Measurements from ENCODE around the gene MEGF10.

DNA sequence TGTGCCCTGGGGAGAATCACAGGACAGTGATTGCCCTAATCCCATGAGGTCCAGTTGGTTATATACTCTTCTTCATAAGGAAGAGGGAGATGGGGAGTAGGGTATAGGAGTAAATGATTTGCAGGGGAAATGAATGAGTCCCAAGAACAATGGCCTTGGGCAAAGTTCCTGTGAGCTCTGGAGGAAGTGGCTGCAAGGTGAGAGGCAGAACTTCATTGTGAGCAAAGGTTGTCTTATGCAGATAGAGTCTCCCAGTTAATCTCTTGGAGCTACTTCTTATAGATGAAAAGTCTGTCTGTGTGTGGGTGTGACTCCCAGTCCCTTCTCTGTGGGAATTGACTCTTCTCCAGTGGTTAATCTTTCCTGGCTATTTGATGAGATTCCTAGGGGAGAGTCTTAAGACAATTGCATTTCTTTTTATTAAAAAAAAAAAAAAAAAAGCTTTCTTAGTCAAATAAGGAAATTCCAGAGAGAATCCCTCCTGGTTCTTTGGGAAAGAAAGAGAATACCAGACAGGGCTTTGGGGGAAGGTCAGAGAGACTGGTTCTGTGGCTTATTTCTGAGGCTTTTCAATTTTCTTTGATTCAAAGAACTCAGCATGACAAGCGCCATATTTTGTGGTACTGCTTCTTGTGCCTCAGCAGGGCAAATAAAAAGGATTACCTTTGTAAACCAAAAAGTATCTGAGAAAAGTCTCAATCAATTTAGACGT is 33.6 kb upstream of the MEGF10 start:
- TF ChIP-seq, protein P1, sequence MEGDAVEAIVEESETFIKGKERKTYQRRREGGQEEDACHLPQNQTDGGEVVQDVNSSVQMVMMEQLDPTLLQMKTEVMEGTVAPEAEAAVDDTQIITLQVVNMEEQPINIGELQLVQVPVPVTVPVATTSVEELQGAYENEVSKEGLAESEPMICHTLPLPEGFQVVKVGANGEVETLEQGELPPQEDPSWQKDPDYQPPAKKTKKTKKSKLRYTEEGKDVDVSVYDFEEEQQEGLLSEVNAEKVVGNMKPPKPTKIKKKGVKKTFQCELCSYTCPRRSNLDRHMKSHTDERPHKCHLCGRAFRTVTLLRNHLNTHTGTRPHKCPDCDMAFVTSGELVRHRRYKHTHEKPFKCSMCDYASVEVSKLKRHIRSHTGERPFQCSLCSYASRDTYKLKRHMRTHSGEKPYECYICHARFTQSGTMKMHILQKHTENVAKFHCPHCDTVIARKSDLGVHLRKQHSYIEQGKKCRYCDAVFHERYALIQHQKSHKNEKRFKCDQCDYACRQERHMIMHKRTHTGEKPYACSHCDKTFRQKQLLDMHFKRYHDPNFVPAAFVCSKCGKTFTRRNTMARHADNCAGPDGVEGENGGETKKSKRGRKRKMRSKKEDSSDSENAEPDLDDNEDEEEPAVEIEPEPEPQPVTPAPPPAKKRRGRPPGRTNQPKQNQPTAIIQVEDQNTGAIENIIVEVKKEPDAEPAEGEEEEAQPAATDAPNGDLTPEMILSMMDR (IDR thresholded peaks at IDR 0.05): no peak
- no peak for TF ChIP-seq POLR2A (IDR thresholded peaks at IDR 0.05; ENCODE audit: low read depth)

Measured in esophagus muscularis mucosa (tissue), 3 donors.